ENCODE results near the gene TPK1.

The TPK1 gene

GRCh38 chr7:144738708-144739314 lies 97.0 kb downstream of the TPK1 start:
- no peak for DNase-seq (ENCODE audit: low read depth, low spot score)

GRCh38 chr7:144738146-144738545 lies 97.7 kb downstream of the TPK1 start:
- ChIA-PET POLR2A (no interaction called here), CTCF (no interaction called here)
- no peak for TF ChIP-seq CTCF (IDR thresholded peaks at IDR 0.05; ENCODE audit: insufficient read depth, low read length, missing control alignments)
- no peak overlapping the region for H3K4me3 ChIP-seq (ENCODE audit: low read depth, low read length)
- DNase-seq (ENCODE audit: low read depth, low spot score): no peak

More at GRCh38 chr7:144738708-144739314, 97.0 kb downstream of the TPK1 start:
- no peak overlapping the region for H3K4me3 ChIP-seq (ENCODE audit: low read depth, low read length)
- TF ChIP-seq CTCF (IDR thresholded peaks at IDR 0.05; ENCODE audit: insufficient read depth, low read length, missing control alignments): peak; percentile 27
- CTCF ChIA-PET: no interaction called here
- POLR2A ChIA-PET: no interaction called here

- DNase-seq (ENCODE audit: low read depth, low spot score): no peak
- no peak overlapping the region for H3K4me3 ChIP-seq (ENCODE audit: low read depth, low read length)
- TF ChIP-seq CTCF (IDR thresholded peaks at IDR 0.05; ENCODE audit: insufficient read depth, low read length, missing control alignments): no peak
- ChIA-PET POLR2A (no interaction called here), CTCF (no interaction called here)
These were observed 98.9 kb downstream of the TPK1 start for GRCh38 chr7:144736880-144737493.

GRCh38 chr7:144735505-144736276 lies 100.2 kb downstream of the TPK1 start:
- H3K4me3 ChIP-seq (ENCODE audit: low read depth, low read length): no peak overlapping the region
- no peak for TF ChIP-seq CTCF (IDR thresholded peaks at IDR 0.05; ENCODE audit: insufficient read depth, low read length, missing control alignments)
- no peak for DNase-seq (ENCODE audit: low read depth, low spot score)
- CTCF ChIA-PET: no interaction called here
- POLR2A ChIA-PET: no interaction called here

GRCh38 chr7:144731661-144732351 lies 104.0 kb downstream of the TPK1 start:
- H3K4me3 ChIP-seq (ENCODE audit: low read depth, low read length): no peak overlapping the region
- TF ChIP-seq CTCF (IDR thresholded peaks at IDR 0.05; ENCODE audit: insufficient read depth, low read length, missing control alignments): no peak
- no peak for DNase-seq (ENCODE audit: low read depth, low spot score)
- ChIA-PET POLR2A (no interaction called here), CTCF (no interaction called here)

- TF ChIP-seq CTCF (IDR thresholded peaks at IDR 0.05; ENCODE audit: insufficient read depth, low read length, missing control alignments): no peak
- ChIA-PET CTCF (no interaction called here), POLR2A (no interaction called here)
- H3K4me3 ChIP-seq (ENCODE audit: low read depth, low read length): no peak overlapping the region
- DNase-seq (ENCODE audit: low read depth, low spot score): no peak
These were observed 105.6 kb downstream of the TPK1 start for GRCh38 chr7:144730224-144730623.
